ENCODE data around the gene TMX4.
A peak's percentile ranks its signal among the peaks of the same experiment; 100 is the strongest.

TMX4 gene

DNA sequence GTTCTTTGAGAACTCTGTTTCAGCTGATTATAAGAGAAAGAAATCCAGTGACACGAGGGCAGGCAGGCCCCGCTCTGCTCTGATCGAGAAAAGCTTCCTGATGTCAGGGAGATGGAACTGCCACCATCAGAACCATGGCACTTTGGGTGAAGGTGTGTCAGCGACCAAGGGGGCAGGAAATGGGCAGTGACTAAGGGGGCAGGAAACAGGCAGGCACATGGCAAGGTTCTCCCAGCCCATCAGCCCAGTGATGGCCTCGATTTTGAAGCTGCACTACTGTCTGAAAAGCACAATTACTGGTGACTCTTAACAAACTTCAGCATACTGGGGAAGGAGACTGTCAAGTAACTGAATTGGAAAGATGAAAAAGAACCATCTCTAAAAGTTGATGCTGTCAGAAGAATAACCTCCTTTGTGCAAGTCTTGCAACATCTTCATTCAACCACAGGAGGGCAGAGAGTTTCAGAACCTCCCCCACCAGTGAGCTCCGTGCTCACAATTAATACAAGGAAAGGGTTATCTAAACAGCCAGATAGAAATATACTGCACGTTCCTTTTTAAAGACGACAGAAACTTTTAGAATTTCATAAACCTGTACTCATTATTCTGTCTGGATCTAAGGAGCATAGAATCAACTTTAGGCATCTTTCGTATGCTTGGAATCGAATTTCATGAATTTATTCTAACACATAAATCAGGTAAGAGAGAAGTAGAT, 39.1 kb downstream of the TMX4 start:
- H3K4me3 ChIP-seq (ENCODE audit: control insufficient read depth, low read depth, low read length) = no peak overlapping the region
- TF ChIP-seq, protein P1, sequence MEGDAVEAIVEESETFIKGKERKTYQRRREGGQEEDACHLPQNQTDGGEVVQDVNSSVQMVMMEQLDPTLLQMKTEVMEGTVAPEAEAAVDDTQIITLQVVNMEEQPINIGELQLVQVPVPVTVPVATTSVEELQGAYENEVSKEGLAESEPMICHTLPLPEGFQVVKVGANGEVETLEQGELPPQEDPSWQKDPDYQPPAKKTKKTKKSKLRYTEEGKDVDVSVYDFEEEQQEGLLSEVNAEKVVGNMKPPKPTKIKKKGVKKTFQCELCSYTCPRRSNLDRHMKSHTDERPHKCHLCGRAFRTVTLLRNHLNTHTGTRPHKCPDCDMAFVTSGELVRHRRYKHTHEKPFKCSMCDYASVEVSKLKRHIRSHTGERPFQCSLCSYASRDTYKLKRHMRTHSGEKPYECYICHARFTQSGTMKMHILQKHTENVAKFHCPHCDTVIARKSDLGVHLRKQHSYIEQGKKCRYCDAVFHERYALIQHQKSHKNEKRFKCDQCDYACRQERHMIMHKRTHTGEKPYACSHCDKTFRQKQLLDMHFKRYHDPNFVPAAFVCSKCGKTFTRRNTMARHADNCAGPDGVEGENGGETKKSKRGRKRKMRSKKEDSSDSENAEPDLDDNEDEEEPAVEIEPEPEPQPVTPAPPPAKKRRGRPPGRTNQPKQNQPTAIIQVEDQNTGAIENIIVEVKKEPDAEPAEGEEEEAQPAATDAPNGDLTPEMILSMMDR (conservative IDR thresholded peaks at IDR 0.05; ENCODE audit: control insufficient read depth, insufficient read depth, low read depth, low read length) = peak; percentile 64
- DNase-seq (ENCODE audit: low read depth) = peak; percentile 58

DNA sequence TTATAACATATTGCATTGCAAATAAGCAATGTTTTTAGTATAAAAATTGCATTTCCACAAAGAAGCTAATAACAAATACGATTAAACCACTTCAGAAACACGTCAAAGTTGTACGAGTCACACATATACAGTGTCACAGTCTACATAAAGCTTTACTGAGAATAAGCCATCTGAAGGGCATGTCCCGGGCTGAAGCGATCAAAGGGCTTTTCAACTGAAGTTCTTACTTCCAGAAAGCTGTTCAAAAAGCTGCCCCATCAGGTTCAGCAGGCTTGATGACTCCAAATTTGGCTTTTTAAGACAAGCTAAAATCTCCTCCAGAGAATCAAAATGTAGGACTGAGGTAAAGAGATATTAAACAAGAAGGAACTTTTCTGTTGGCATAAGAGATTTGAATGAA, 41.9 kb downstream of the TMX4 start:
- TF ChIP-seq, protein P1 (conservative IDR thresholded peaks at IDR 0.05; ENCODE audit: control insufficient read depth, insufficient read depth, low read depth, low read length) = no peak
- H3K4me3 ChIP-seq (ENCODE audit: control insufficient read depth, low read depth, low read length) = no peak overlapping the region
- no peak for DNase-seq (ENCODE audit: low read depth)

DNA sequence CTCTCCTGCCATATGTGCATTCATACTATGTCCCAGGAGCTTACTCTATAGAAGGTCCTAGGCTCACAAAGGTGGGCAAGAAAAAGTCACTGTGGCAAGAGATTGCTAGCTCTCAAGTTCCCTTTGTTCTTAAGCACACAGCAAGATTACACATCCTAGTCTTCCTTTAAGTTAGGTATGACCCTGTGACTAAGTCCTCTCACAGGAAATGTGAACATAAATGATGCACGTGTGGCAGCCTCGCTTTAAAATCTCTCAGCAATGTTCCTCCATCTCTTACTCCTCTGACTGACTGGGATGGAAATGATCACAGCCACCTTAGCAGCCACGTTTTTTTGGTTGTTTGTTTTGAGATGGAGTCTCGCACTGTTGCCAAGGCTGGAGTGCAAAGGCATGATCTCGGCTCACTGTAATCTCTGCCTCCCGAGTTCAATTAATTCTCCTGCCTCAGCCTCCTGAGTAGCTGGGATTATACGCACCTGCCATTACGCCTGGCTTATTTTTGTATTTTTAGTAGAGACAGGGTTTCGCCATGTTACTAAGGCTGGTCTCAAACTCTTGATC, 43.6 kb downstream of the TMX4 start:
- DNase-seq (ENCODE audit: low read depth) = peak; percentile 11
- TF ChIP-seq, protein P1 (conservative IDR thresholded peaks at IDR 0.05; ENCODE audit: control insufficient read depth, insufficient read depth, low read depth, low read length) = no peak
- no peak overlapping the region for H3K4me3 ChIP-seq (ENCODE audit: control insufficient read depth, low read depth, low read length)

DNA sequence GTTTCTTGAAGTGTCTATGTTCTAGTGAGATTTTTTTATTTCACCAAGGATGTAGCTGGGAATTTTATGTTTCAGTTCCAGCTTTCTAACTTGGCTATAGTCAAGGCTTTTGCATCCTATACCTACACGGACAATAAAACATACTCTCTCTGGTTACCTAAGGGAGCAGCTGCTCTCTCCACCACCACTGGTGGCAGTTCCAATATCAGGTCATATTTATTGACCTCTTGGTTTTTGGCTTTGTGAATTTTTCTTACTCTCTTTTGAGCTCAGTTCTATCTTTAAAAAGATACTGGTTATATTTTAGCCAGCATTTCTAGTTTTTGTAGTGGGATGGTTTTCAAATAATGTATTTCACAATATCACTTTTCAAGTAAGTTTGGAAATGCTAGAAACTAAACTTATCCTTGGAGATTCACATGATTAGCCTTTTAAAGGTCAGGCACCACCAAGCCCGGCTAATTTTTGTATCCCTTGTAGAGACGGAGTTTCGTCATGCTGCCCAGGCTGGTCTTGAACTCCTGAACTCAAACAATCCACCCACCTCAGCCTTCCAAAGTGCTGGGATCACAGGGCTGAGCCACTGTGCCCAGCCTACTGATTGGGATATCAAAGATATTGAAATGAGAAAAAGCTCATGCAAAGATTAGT, 44.7 kb downstream of the TMX4 start:
- H3K4me3 ChIP-seq (ENCODE audit: control insufficient read depth, low read depth, low read length) = no peak overlapping the region

DNA sequence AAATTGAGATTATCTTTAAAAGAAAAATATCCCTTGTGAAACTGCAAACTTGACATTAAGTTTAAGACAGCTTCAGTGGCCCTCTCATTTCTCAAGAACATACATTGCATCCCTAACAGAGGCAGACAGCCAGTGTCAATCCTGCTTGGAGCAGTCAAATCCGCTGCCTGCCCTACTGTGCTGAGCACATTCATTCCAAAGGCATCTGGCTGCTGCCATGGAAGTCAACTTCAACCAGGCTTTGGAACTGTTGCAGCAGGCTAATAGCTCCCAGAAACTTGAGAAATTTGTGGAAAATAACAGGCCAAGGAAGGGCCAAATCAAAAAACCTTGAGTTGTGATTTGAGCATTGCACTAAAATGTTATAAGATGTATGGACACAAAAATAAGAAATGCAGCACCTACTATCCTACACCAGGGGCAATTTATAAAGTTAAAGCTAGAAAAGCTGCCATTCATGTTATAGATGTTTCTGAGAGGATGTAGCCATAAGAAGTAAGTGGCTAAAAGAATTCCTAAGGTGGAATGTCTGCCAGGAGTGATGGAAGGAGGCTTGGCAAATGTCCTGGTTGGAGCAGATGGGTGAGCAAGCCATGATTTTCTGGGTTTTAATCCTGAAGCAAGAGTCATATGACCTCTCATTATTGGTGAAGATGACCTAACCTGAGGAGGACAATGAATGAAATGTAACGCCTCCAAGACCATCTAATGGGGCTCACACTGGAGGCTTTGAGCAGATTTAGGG, 47.9 kb downstream of the TMX4 start:
- TF ChIP-seq, protein P1 (conservative IDR thresholded peaks at IDR 0.05; ENCODE audit: control insufficient read depth, insufficient read depth, low read depth, low read length) = no peak
- no peak overlapping the region for H3K4me3 ChIP-seq (ENCODE audit: control insufficient read depth, low read depth, low read length)
- peak; percentile 28 for DNase-seq (ENCODE audit: low read depth)

More for the DNA sequence above, 44.7 kb downstream of the TMX4 start:
- TF ChIP-seq, protein P1 (conservative IDR thresholded peaks at IDR 0.05; ENCODE audit: control insufficient read depth, insufficient read depth, low read depth, low read length) = no peak
- no peak for DNase-seq (ENCODE audit: low read depth)

DNA sequence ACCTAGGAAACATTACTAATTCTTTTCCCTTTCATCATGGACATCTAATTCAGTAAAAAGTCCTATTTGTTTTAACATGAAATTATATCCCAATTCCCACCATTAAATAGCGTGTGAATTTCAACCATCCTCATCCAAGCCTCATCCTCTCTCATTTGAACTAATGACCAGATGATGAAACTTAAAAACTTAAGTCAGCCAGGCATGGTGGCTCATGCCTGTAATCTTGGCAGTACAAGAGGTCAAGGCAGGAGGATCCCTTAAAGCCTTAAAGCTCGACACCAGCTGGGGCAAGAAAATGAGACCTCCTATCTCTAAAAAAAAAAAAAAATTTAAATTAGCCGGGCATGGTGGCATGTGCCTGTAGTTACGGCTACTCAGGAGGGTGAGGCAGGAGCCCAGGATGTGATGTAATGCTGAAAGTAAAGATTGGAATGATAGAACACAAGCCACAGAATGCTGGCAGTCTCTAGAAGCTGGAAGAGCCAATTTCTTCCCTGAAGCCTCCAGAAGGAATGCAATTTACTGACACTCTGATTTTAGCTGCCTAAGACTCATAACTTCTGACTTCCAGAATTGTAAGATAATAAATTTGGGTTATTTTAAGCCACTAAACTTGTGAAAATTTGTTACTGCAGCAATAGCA, 52.2 kb downstream of the TMX4 start:
- no peak overlapping the region for H3K4me3 ChIP-seq (ENCODE audit: control insufficient read depth, low read depth, low read length)
- TF ChIP-seq, protein P1 (conservative IDR thresholded peaks at IDR 0.05; ENCODE audit: control insufficient read depth, insufficient read depth, low read depth, low read length) = no peak
- peak; percentile 55 for DNase-seq (ENCODE audit: low read depth)
